Spinal cord (tissue), 10 donors: ENCODE measurements around the gene CEP112. TPM values are rescaled to one million over a fixed set of nuclear protein-coding genes. Genes with fewer than 3 reads are reported as not detected.
"Not testable (repeated sequence)": the region's sequence is repeated elsewhere in the genome, so short reads cannot be mapped to it uniquely, and the experiment has no call there.

Source experiments
- DNase-seq, 6 donors: peaks; one replicate each; pipeline versions ENCODE4 v3.0.0 to v3.0.0-alpha.2; 2013 to 2015; ENCODE audit warnings: low spot score in 6 of 6, low read depth in 4 of 6
- H3K27ac ChIP-seq: one replicate; pipeline ENCODE4 v1.5.1; 2013; ENCODE audit warnings: low read depth, low read length, control low read depth
- H3K27me3 ChIP-seq: one replicate; pipeline ENCODE4 v1.6.1; 2013; ENCODE audit warnings: low read length; ENCODE audit not compliant: control insufficient read depth, insufficient read depth
- H3K36me3 ChIP-seq: one replicate; pipeline ENCODE4 v1.6.1; 2013; ENCODE audit warnings: low read length; ENCODE audit not compliant: control insufficient read depth, insufficient read depth
- H3K4me1 ChIP-seq: one replicate; pipeline ENCODE4 v1.6.1; 2013; ENCODE audit warnings: low read length; ENCODE audit not compliant: control insufficient read depth, insufficient read depth
- H3K4me3 ChIP-seq: one replicate; pipeline ENCODE4 v1.5.1; 2013; ENCODE audit warnings: low read depth, low read length, control low read depth
- H3K9me3 ChIP-seq: one replicate; pipeline ENCODE4 v1.6.1; 2013; ENCODE audit warnings: low read length; ENCODE audit not compliant: control insufficient read depth, insufficient read depth
- WGBS: methylation state at CpG from one replicate; pipeline ENCODE4 v1.1.5; 2013; ENCODE audit warnings: missing lambda C conversion rate; ENCODE audit not compliant: insufficient coverage; 5-methylcytosine and 5-hydroxymethylcytosine counted together
- polyA plus RNA-seq, 2 donors: library from polyadenylated mRNA; unstranded; fragments of 120-200 nt; gene quantifications; one replicate each; pipeline ENCODE4 v1.2.1, GENCODE V29; 2013; ENCODE audit not compliant: insufficient read length in 2 of 2
- total RNA-seq, 2 donors: library from RNA; depleted of rRNA in 1 of 2; stranded (reverse); fragments of 120-200 nt in 1 of 2; fragments of >200 nt in 1 of 2; gene quantifications; one replicate each; pipeline versions ENCODE4 v1.2.3 to v1.2.4, GENCODE V29; 2013 to 2014
- donor health status: healthy.

Gene CEP112
- total and polyA plus RNA-seq, 4 donors: 9.1 to 26.2 (median 17.6) TPM

DNA sequence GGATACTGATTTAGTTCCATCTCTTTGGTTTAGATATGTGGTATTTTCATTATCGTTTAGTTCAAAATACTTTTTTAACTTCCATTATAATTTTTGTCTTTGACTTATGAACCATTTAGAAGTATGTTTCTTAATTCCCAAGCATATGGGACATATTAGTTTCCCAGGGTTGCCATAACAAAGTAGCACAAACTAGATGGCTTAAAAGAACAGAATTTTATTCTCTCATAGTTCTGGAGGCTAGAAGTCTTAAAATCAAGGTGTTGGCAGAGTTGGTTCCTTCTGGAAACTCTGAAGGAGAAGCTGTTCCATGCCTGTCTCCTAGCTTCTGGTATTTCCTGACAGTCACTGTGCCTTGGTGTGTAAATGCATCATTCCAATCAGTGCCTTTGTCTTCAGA is 339.0 kb downstream of the CEP112 start:
- Histone ChIP-seq H3K4me1 (no peaks in the 10 kb centered on the region), H3K27me3 (no peaks in the 10 kb centered on the region), H3K9me3 (no peaks in the 10 kb centered on the region), H3K36me3 (peaks cover under 1% of the 10 kb centered on the region), H3K4me3 (no peak overlapping the region), H3K27ac (no peak overlapping the region)
- WGBS: no CpG with 5 or more reads among the region's 1 CpG
- DNase-seq: no peak

DNA sequence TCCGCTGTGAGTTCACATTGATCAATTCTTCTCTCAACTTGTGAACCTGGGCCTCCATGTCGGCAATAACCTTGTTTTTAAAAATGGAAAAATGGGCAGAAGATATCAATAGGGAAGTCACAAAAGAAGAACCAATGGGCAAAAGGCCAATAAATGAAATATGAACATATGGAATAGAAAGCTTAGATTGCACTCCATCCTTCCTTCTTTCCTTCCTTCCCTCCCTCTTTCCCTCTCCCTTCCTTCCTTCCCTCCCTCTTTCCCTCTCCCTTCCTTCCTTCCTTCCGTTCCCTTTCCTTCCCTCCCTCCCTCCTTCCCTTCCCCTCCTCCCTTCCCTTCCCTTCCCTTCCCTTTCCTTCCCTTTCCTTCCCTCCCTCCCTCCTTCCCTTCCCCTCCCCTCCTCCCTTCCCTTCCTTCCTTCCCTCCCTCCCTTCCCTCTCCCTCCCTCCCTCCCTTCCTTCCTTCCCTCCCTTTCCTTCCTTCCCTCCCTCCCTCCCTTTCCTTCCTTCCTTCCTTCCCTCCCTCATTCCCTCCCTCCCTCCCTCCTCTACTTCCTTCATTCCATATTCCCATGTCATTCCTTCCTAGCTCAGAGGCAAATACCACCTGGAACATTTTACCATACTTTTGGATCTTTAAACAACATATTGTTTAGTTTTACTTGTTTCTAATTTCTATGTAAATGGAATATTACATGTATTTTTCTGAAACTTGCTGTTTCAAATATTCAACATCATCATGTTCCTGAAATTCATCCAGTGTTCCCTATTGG is 339.8 kb downstream of the CEP112 start:
- Histone ChIP-seq H3K9me3 (no peaks in the 10 kb centered on the region), H3K36me3 (peaks cover 3% of the 10 kb centered on the region), H3K4me3 (no peak overlapping the region), H3K4me1 (no peaks in the 10 kb centered on the region), H3K27ac (no peak overlapping the region), H3K27me3 (no peaks in the 10 kb centered on the region)
- no peak for DNase-seq
- WGBS: no CpG with 5 or more reads among the region's 3 CpGs

DNA sequence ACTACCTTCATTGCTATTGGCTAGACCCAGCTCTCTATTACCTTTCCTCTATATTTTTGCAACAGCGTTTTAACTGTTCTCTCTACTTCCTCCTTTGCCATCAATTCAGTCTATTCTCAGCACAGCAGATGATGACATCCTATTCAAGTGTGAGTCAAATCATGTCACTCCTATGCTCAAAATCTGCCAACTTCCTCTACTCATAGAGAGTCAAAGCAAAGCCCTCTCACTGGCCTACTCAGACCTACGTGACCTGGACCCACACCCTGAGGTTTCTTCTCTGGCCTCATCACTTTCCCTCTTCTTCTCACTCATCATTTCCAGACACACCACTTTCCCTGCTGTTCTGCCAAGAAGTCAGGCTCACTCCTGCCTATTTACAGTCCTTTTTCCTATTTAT is 341.4 kb downstream of the CEP112 start:
- 88% methylated on average over 2 of the region's 2 CpGs for WGBS
- Histone ChIP-seq H3K36me3 (peaks cover 3% of the 10 kb centered on the region), H3K4me1 (no peaks in the 10 kb centered on the region), H3K4me3 (no peak overlapping the region), H3K27ac (no peak overlapping the region), H3K27me3 (no peaks in the 10 kb centered on the region), H3K9me3 (no peaks in the 10 kb centered on the region)
- DNase-seq: no peak

DNA sequence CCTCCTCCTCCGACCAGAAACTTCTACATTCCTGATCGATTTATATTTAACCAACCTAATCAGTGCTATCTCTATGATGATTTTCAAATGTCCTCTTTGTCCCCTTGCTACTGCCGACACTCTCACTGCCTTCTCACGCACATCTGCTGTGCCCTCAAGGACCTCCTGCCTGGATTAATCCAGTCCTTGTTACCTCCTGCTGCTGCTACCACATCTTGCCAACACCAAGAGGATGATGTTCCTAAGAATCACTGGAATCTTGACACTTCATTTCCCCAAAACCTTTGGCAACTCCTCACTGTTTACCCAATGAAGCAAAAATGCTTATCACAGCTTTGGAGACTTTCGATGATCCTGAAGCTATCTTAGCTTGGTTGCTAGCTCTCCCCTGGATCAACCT is 343.2 kb downstream of the CEP112 start:
- H3K4me3 ChIP-seq: no peak overlapping the region
- no peaks in the 10 kb centered on the region for H3K9me3 ChIP-seq
- H3K27ac ChIP-seq: no peak overlapping the region
- DNase-seq: no peak
- no peaks in the 10 kb centered on the region for H3K27me3 ChIP-seq
- 81% methylated on average over 5 of the region's 5 CpGs for WGBS
- no peaks in the 10 kb centered on the region for H3K4me1 ChIP-seq
- peaks cover 3% of the 10 kb centered on the region for H3K36me3 ChIP-seq

DNA sequence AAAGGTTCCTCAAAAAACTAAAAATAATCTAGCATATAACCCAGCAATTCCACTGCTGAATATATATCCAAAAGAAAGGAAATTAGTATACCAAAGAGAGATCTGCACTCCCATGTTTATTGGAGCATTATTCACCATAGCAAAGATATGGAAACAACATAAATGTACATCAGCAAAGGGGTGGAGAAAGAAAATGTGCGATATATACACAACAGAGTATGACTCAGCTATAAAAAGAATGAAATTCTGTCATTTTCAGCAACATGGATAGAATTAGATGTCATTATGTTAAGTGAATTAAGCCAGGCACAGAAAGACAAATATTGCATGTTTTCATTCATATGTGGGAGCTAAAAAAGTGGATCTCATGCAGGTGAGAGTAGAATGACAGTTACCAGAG is 350.8 kb downstream of the CEP112 start:
- no peaks in the 10 kb centered on the region for H3K27me3 ChIP-seq
- H3K4me3 ChIP-seq: no peak overlapping the region
- H3K4me1 ChIP-seq: no peaks in the 10 kb centered on the region
- no peak overlapping the region for H3K27ac ChIP-seq
- no peak for DNase-seq
- no peaks in the 10 kb centered on the region for H3K36me3 ChIP-seq
- no peaks in the 10 kb centered on the region for H3K9me3 ChIP-seq
- no CpG with 5 or more reads among the region's 1 CpG for WGBS

DNA sequence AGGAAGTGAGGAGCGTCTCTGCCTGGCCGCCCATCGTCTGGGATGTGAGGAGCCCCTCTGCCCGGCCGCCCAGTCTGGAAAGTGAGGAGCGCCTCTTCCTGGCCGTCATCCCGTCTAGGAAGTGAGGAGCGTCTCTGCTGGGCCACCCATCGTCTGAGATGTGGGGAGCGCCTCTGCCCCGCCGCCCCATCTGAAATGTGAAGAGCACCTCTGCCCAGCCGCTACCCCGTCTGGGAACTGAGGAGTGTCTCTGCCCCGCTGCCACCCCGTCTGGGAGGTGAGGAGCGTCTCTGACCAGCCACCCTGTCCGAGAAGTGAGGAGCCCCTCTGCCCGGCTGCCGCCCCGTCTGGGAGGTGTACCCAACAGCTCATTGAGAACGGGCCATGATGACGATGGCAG is 354.7 kb downstream of the CEP112 start:
- not testable (repeated sequence) for H3K27me3 ChIP-seq, H3K36me3 ChIP-seq, H3K4me3 ChIP-seq, H3K27ac ChIP-seq, H3K4me1 ChIP-seq, H3K9me3 ChIP-seq, DNase-seq
- WGBS: 96% methylated on average over 15 of the region's 24 CpGs

DNA sequence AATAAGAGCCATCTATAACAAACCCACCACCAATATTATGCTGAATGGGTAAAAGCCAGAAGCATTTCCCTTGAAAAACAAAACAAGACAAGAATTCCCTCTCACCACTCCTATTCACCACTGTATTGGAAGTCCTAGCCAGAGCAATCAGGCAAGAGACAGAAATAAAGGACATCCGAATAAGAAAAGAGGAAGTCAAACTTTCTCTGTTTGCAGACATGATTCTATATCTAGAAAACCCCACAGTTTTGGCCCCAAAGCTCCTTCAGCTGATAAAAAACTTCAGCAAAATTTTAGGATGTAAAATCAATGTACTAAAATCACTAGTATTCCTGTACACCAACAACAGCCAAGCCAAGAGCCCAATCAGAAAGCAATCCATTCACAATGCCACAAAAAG is 358.7 kb downstream of the CEP112 start:
- H3K4me3 ChIP-seq: no peak overlapping the region
- WGBS: 100% methylated on average over 1 of the region's 1 CpG
- no peaks in the 10 kb centered on the region for H3K27me3 ChIP-seq
- DNase-seq: no peak
- no peaks in the 10 kb centered on the region for H3K36me3 ChIP-seq
- H3K4me1 ChIP-seq: no peaks in the 10 kb centered on the region
- H3K27ac ChIP-seq: no peak overlapping the region
- H3K9me3 ChIP-seq: peaks cover 9% of the 10 kb centered on the region

DNA sequence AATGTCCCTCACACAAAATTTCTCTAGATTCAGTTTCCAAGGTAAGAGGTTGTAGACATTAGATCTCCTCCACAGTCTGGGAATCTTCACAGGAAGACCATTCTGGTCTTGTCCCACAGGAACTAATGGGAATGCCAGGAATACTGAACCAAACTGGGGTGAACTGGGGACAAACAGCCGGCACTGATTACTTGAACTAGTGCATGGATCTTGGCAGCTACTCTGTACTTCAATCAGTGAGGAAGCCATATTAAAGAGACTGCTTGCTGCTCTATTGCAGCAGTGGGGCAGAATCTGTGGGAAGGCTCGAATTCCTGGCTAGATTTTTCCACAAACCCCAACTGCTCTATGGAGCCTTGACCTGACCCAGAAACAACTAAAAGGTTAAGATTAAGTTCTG is 361.6 kb downstream of the CEP112 start:
- no peak overlapping the region for H3K27ac ChIP-seq
- no peak for DNase-seq
- H3K27me3 ChIP-seq: no peaks in the 10 kb centered on the region
- H3K4me3 ChIP-seq: no peak overlapping the region
- 100% methylated on average over 1 of the region's 2 CpGs for WGBS
- H3K36me3 ChIP-seq: no peaks in the 10 kb centered on the region
- H3K4me1 ChIP-seq: no peaks in the 10 kb centered on the region
- H3K9me3 ChIP-seq: peaks cover 9% of the 10 kb centered on the region

DNA sequence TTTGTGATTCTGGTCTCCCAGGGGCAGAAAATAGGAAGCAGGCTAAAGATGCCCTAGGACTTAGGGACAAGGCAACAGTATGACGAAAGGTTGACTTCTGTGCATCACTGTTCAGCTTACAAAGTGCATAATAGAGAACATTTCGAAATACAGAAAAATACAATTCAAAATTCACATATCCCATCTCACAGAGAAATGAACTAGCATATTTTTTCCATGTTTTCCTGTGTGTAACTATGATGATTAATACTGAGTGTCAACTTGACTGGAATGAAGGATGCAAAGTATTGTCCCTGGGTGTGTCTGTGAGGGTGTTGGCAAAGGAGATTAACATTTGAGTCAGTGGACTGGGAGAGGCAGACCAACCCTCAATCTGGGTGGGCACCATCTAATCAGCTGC is 365.4 kb downstream of the CEP112 start:
- not testable (repeated sequence) for H3K4me1 ChIP-seq, H3K4me3 ChIP-seq, H3K9me3 ChIP-seq, H3K27ac ChIP-seq, DNase-seq, H3K27me3 ChIP-seq, H3K36me3 ChIP-seq
- WGBS: no CpG with 5 or more reads among the region's 2 CpGs

DNA sequence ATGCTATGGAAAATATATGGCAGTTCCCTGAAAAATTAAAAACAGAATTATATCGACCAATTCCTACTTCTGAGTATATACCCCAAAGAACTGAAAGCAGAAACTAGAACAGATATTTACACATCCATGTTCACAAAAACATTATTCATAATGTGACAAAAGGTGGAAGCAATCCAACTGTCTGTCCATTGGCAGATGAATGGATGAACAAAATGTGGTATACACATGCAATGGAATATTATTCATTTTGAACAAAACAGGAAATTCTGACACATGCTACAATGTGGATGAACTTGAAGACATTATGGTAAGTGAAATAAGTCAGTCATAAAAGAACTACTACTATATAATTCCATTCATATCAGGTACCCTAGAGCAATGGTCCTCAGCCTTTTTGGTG is 367.0 kb downstream of the CEP112 start:
- no peak for DNase-seq
- WGBS: no CpG with 5 or more reads among the region's 1 CpG

More for the DNA sequence above, 367.0 kb downstream of the CEP112 start:
- no peak overlapping the region for H3K4me3 ChIP-seq
- no peaks in the 10 kb centered on the region for H3K27me3 ChIP-seq
- H3K27ac ChIP-seq: no peak overlapping the region
- H3K36me3 ChIP-seq: no peaks in the 10 kb centered on the region
- peaks cover 5% of the 10 kb centered on the region for H3K9me3 ChIP-seq
- H3K4me1 ChIP-seq: no peaks in the 10 kb centered on the region
